Activated CD8-positive, alpha-beta memory T cell treated with anti-CD3 and anti-CD28 coated beads for 1 hour (primary cell): Measurements from ENCODE around the gene TYR.
"Not testable (repeated sequence)": the region's sequence is repeated elsewhere in the genome, so short reads cannot be mapped to it uniquely, and the experiment has no call there.

Experiments
- DNase-seq, 2 donors: peaks; one replicate each; pipeline ENCODE4 v3.0.0-alpha.2; 2020; ENCODE audit warnings: low read depth in 1 of 2; ENCODE audit errors: extremely low read depth in 1 of 2

Gene TYR

GRCh38 chr11:89267660-89268302, 90.1 kb downstream of the TYR start:
- DNase-seq: no peak

- DNase-seq: not testable (repeated sequence)
These were observed 94.9 kb downstream of the TYR start for GRCh38 chr11:89272540-89273088.

- DNase-seq: not testable (repeated sequence)
These were observed 95.5 kb downstream of the TYR start for GRCh38 chr11:89273220-89273619.

- no peak for DNase-seq
These were observed 98.3 kb downstream of the TYR start for GRCh38 chr11:89275966-89276365.

GRCh38 chr11:89279176-89279575, 101.5 kb downstream of the TYR start:
- no peak for DNase-seq

GRCh38 chr11:89281032-89281677, 103.5 kb downstream of the TYR start:
- not testable (repeated sequence) for DNase-seq

- DNase-seq: not testable (repeated sequence)
These were observed 108.9 kb downstream of the TYR start for GRCh38 chr11:89286601-89287000.

- not testable (repeated sequence) for DNase-seq
These were observed 110.3 kb downstream of the TYR start for GRCh38 chr11:89288004-89288403.

- no peak for DNase-seq
These were observed 116.4 kb downstream of the TYR start for GRCh38 chr11:89293965-89294679.

- DNase-seq: not testable (repeated sequence)
These were observed 117.3 kb downstream of the TYR start for GRCh38 chr11:89295023-89295422.

GRCh38 chr11:89303029-89303428, 125.4 kb downstream of the TYR start:
- not testable (repeated sequence) for DNase-seq

- not testable (repeated sequence) for DNase-seq
These were observed 130.6 kb downstream of the TYR start for GRCh38 chr11:89308272-89308671.

- DNase-seq: not testable (repeated sequence)
These were observed 131.8 kb downstream of the TYR start for GRCh38 chr11:89309321-89309985.

- DNase-seq: not testable (repeated sequence)
These were observed 132.9 kb downstream of the TYR start for GRCh38 chr11:89310607-89311006.

- DNase-seq: no peak
These were observed 143.7 kb downstream of the TYR start for GRCh38 chr11:89321401-89321800.

GRCh38 chr11:89327885-89328284, 150.2 kb downstream of the TYR start:
- no peak for DNase-seq

GRCh38 chr11:89331940-89332339, 154.3 kb downstream of the TYR start:
- not testable (repeated sequence) for DNase-seq

- not testable (repeated sequence) for DNase-seq
These were observed 156.0 kb downstream of the TYR start for GRCh38 chr11:89333704-89334103.

- not testable (repeated sequence) for DNase-seq
These were observed 159.5 kb downstream of the TYR start for GRCh38 chr11:89337100-89337650.

GRCh38 chr11:89338073-89338472, 160.4 kb downstream of the TYR start:
- not testable (repeated sequence) for DNase-seq

GRCh38 chr11:89340450-89340849, 162.8 kb downstream of the TYR start:
- DNase-seq: not testable (repeated sequence)
